Activated CD8-positive, alpha-beta memory T cell treated with anti-CD3 and anti-CD28 coated beads, Interleukin-2, amount 50 U/mL, for 1 hour (primary cell): Measurements from ENCODE around the gene GINS1.

Source experiments
- DNase-seq: peaks from one replicate; pipeline ENCODE4 v3.0.0-alpha.2; 2020; ENCODE audit errors: extremely low read depth

The GINS1 gene

DNA sequence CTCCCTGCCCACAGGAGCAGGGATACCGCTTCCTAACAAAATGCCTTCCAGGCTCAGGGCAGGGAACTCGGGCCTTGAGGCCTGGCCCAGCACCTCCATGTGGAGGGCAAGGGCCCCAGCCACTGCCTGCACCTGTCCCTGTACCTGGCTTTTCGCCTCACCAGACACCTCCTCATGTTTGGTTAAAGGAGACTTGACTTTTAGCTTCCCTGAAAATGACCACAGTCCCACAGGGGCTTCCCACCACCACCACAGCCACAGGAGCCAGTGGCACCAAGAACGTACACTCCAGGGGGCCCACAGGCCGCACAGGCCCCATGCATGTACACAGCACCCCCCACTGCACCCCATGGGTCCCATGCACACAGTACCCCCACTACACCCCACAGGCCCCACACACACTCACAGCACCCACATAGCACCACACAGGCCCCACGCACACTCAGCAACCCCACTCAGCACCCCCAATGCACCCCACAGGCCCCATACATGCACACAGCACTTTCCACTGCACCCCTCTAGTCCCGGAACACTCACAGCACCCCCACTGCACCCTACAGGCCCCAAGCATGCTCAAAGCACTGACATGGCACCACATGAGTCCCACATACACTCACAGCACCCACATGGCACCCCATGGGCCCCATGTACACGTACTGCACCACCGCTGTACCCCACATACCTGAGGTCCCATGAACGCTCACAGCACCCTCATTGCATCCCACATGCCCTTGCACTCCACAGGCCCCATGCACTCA is 86.5 kb downstream of the GINS1 start:
- DNase-seq = no peak

DNA sequence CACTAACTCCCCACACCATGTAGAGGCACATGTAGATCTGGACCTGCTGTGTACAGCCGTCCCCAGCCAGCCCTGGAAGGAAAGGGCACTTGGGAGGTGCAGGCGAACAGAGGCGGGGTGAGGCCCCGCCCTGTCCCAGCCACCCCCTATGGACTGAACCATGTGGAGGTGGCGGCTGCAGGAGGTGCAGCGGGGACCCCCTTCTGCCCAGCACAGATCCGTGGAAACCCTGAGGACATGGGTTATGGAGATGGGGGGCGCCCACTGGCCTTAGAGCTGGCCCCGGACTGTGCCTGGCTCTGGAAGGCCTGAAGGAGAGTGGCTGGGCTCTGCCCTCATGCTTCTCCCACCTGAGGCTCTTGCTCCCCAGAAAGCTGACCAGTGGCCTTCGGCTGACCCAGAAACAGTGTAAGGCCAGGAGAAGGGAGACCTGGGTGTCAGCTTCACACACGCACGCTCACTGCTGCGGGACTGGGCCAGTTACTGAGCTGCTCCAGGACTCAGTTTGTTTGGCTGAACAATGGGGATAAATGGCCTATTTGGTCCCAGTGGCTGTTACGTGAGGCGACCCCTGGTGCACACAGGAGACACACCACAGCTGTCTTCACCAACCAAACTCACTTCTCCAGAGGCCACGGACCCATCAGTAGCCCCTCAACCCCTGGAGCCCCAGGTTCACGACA is 87.2 kb downstream of the GINS1 start:
- no peak for DNase-seq

- DNase-seq = no peak
Measured at GRCh38 chr20:25495189-25495824, 87.8 kb downstream of the GINS1 start.

DNA sequence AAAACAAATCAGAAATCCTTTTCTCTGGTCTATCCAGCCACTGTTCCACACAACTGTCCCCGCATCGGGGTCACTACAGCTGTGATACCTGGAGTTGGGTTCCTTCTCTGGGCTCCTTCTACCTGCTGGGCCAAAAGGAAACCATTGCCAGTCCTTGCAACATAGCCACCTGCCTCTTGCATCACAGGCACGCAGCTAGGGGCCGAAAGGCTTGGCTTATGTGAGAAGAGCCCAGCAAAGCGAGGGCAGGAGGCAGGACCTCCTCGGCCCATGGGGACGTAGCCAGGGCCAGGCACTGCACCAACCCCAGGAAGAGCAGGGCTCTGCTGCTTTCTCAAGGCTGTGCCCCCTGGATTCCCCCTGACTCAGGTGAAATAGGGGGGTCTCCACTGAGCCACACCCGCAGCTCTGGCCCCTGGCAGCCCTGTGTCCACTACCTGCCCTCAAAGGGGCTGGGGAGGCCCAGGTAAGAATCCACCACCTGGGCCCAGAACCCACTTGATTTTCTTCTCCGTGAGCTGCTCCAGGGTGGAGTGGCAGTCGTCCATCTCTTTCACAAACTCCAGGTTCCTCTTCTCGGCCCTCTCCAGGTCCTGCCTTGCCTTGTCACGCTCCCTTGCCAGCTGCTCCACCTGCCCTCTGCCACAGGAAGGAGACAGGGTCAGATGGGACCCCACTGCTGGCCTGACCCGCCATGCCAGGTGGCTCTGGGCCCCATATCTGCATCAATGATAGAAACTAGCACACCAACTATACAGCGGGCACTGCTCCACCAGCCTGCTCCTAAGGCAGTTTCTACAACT is 88.9 kb downstream of the GINS1 start:
- no peak for DNase-seq

GRCh38 chr20:25496968-25497401 is 89.5 kb downstream of the GINS1 start:
- DNase-seq = no peak

DNA sequence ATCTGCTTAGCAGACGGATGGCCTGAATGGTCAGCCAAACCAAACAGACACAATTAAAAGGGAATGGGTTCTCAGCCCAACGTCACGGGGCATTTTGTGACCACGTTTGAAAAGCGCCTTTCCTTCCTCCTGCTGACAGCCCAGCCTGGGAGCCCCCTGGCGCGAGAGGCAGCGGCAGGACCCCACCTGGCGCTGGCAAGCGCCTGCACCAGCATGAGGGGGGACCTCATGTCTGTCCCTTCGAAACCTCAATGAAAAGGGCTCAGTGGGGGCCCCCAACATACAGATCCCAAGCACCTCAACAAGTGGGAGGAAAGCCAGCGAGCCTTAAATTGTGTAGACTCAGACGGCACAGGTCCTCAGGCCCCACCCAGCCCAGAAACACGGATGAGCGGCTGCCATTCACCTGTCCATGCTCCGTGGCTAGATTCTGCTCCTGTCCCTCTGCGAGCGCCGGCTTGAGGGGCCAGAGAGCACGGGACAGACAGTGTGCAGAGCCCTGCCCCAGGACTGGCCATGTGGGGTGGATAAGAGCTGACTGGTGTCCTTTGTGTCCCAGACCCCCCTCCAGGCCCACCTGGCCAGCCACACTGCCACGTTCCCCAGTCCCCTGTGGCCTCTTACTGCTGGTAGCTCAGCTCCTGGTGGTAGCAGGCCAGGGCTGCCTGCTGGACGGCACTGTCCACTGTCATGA is 90.3 kb downstream of the GINS1 start:
- no peak for DNase-seq
